Activated CD8-positive, alpha-beta memory T cell treated with anti-CD3 and anti-CD28 coated beads, Interleukin-2, amount 50 U/mL, for 1 hour (primary cell): ENCODE measurements around the gene SEPTIN5.
"Not testable (repeated sequence)": the region's sequence is repeated elsewhere in the genome, so short reads cannot be mapped to it uniquely, and the experiment has no call there.

ENCODE experiments used
- DNase-seq: peaks from one replicate; pipeline ENCODE4 v3.0.0-alpha.2; 2020; ENCODE audit errors: extremely low read depth

SEPTIN5 gene

DNA sequence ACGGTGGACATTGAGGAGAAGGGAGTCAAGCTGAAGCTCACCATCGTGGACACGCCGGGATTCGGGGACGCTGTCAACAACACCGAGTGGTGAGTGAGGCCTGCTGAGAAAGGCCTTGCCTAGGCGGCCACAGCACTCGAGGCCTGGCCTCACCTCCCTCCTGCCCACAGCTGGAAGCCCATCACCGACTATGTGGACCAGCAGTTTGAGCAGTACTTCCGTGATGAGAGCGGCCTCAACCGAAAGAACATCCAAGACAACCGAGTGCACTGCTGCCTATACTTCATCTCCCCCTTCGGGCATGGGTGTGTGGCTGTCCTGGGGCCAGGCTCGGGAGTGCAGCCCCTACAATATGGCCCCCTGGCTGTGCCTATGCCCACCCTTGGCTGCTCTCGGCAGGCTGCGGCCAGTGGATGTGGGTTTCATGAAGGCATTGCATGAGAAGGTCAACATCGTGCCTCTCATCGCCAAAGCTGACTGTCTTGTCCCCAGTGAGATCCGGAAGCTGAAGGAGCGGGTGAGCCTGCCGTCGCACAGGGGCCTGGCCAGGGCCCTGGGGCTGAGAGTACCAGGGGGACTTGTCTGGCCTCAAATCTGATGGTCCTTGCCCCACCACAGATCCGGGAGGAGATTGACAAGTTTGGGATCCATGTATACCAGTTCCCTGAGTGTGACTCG lies 6.0 kb downstream of the SEPTIN5 start:
- no peak for DNase-seq

DNA sequence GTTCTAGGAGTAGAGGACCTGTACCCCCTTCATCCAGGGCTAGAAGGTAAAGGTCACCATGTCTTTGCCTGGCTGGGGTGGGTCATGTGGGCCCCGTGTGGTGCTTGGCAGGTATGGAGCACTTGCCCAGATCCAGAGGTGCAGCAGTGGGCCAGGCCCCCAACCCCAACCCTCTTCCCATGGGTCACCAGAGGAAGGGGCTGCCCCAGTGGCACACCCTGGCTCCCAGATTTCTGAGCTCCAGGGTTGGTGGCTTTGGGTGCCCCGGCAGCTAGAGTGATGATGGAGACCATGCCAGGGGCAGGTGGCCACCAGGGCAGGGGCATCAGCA lies 6.7 kb downstream of the SEPTIN5 start:
- DNase-seq, result no peak

DNA sequence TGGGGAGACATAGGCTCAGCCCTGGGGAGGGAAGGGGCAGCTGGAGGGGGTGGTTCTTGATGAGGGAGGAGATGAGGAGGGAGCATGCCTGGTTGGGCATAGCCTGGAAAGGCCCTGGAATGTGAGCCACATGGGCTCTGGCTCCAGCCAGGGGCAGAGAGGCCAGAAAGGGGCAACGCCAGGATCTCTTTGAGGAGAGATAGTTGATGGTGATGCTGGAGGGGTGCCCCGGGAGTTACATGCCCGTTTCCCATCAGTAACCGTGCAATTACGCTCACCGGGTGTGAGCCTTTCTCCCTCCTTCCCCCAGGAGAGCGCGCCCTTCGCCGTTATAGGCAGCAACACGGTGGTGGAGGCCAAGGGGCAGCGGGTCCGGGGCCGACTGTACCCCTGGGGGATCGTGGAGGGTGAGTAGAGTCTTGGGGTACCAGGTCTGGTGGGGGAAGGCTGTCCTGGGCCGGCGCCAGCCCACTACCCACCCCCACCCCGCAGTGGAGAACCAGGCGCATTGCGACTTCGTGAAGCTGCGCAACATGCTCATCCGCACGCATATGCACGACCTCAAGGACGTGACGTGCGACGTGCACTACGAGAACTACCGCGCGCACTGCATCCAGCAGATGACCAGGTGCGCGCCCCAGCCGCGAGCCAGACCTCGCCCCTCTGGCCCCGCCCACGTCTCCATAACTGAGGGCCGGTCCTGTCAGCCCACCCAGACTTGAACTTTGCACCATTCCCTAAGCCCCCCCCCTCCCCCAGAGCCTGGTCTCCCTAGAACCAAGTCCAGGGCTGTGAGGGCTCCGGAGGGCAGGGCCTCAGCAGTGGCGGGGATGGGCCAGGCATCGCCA lies 7.3 kb downstream of the SEPTIN5 start:
- DNase-seq, result no peak

DNA sequence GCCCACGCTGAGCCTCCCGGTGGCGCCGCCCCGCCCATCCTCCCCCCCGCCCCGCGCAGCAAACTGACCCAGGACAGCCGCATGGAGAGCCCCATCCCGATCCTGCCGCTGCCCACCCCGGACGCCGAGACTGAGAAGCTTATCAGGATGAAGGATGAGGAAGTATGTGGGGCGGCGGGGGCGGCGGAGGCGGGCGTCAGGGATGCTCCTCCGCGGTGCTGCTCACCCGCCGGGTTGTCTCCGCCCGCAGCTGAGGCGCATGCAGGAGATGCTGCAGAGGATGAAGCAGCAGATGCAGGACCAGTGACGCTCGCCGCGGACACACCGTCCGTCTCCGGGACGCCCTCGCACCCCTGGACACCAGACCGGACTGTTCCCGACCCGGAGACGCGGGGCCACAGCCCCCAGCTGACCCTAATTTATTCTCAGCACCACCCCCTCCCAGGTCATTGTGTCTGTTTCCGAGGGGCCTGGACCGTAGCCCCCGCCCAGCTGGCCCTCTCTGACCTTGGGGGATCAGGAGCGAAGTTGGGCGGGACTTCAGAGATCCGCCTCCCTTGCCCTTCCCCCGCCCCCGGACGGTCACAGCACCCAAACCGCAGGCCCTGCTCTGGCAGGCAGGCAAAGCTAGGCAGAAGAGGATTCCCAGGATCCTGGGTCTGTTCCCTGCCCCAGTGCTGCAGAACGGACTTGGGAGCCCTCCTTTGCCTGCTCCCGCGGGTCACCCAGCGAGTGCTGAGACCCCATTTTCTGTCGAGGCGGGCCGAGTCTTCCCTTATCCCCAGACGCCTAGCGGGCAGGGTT lies 8.1 kb downstream of the SEPTIN5 start:
- DNase-seq, result no peak

DNA sequence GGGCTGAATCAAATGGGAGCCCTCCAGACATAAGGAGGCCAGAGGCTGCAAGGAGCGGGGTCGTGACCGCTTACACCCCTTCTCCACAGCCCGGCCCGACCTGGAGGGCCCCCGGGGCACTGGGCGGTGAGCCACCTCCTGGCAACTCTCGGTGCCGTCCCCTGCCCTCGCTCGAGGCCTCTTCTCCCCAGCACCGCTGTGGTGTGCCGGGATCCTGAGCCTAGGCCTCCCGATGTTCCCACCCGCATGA lies 8.6 kb downstream of the SEPTIN5 start:
- DNase-seq, result no peak

DNA sequence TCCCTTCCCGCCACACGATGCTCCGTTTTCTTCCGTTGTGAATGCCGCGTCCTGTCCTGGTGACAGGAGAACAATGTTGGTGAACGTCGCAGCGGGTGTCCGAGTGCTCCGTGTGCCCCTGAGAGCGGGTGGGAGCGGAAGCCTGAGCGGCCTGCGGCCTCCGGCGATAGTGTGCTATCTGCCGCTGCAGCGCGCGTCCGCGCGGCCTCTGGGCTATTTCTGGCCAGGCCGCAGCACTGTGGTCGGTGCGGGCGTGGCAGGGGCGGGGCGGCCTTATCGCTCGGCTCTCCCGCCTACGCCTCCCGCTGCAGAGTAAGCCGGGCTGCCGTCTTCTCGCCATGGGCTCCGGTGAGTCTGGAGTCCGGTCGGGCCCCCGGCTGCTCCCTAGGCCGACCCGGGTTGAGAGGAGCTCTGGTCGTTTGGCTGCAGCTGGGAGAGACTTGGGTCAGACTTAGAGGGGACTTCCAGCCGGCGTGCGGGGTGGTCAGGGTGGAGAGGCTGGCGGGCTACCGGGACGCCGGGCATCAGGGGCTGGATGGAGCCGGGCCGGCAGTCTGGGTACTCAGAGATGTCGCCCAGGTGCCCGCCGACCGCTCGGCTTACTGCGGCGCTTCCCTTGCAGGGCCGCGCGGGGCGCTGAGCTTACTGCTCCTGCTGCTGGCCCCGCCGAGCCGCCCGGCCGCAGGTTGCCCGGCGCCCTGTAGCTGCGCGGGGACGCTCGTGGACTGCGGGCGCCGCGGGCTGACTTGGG lies 9.1 kb downstream of the SEPTIN5 start, which contains the start of gene GP1BB:
GP1BB (plus strand) TSS at position 308 of the 751 bp plus-strand sequence; CDS start at position 339, 31 bp downstream.
- no peak for DNase-seq

DNA sequence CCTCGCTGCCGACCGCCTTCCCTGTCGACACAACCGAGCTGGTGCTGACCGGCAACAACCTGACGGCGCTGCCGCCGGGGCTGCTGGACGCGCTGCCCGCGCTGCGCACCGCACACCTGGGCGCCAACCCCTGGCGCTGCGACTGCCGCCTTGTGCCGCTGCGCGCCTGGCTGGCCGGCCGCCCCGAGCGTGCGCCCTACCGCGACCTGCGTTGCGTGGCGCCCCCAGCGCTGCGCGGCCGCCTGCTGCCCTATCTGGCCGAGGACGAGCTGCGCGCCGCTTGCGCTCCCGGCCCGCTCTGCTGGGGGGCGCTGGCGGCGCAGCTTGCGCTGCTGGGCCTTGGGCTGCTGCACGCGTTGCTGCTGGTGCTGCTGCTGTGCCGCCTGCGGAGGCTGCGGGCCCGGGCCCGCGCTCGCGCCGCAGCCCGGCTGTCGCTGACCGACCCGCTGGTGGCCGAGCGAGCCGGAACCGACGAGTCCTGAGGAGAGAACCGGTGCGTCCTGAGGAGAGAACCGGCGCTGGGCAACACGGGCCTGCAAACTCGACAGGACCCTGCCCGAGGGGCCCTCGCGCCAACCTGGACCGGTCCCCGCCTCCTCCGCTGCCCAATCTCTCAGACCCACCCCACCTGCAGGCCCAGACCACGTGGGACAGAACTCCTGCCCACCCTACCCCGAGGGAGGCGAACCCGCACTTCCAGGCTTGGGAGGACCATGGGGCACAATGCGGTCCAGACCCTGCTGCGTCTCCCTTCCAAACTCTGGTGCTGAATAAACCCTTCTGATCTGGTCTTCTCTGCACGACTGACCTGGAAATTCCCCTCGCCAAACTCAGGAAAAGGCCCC lies 9.9 kb downstream of the SEPTIN5 start:
- DNase-seq, result no peak

DNA sequence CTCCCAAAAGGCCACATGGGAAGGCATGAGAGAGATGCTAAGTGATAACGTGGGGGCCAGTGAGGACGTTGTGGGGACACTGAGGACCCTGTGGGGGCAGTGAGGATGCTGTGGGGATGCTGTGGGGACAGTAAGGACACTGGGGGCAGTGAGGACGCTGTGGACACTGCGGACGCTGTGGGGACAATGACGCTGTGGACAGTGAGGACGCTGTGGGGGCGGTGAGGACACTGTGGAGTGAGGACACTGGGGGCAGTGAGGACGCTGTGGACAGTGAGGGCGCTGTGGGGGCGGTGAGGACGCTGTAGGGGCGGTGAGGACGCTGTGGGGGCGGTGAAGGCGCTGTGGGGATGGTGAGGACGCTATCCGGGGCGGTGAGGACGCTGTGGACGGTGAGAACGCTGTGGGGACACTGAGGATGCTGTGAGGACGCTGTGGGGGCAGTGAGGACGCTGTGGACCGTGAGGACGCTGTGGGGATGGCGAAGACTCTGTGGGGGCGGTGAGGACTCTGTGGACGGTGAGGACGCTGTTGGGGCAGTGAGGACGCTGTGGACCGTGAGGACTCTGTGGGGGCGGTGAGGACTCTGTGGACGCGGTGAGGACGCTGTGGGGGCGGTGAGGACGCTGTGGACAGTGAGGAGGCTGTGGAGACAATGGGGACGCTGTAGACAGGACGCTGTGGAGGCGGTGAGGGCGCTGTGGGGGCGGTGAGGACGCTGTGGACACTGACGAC lies 10.8 kb downstream of the SEPTIN5 start:
- DNase-seq, result no peak

DNA sequence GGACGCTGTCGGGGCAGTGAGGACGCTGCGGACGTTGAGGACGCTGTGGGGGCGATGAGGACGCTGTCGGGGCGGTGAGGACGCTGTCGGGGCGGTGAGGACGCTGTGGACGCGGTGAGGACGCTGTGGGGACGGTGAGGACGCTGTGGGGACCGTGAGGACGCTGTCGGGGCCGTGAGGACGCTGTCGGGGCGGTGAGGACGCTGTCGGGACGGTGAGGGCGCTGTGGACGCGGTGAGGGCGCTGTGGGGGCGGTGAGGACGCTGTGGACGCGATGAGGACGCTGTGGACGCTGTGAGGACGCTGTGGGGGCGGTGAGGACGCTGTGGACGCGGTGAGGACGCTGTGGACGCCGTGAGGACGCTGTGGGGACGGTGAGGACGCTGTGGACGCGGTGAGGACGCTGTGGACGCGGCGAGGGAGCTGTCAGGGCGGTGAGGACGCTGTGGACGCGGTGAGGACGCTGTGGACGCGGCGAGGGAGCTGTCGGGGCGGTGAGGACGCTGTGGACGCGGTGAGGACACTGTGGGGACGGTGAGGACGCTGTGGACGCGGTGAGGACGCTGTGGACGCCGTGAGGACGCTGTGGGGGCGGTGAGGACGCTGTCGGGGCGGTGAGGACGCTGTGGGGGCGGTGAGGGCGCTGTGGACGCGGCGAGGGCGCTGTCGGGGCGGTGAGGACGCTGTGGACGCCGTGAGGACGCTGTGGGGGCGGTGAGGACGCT lies 11.9 kb downstream of the SEPTIN5 start:
- not testable (repeated sequence) for DNase-seq

DNA sequence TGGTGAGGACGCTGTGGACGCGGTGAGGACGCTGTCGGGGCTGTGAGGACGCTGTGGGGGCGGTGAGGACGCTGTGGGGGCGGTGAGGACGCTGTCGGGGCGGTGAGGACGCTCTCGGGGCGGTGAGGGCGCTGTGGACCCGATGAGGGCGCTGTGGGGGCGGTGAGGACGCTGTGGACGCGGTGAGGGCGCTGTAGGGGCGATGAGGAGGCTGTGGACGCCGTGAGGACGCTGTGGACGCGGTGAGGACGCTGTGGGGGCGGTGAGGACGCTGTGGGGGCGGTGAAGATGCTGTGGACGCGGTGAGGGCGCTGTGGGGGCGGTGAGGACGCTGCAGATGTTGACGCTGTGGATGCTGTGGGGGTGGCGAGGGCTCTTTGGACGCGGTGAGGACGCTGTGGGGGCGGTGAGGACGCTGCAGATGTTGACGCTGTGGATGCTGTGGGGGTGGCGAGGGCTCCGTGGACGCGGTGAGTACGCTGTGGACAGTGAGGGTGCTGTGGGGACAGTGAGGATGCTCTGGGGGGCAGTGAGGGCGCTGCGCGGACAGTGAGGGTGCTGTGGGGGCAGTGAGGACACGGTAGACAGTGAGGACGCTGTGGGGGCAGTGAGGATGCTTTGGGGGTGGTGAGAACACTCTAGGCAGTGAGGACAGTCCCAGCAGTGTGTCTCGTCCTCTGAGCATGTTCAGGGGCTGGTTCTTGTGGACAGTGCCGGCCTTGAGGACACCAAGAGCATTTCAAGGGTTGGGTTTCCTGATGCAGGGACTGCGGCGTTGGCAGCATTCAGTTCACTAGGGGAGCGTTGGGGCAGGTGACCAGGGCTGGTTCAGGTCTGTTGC lies 13.2 kb downstream of the SEPTIN5 start:
- no peak for DNase-seq

DNA sequence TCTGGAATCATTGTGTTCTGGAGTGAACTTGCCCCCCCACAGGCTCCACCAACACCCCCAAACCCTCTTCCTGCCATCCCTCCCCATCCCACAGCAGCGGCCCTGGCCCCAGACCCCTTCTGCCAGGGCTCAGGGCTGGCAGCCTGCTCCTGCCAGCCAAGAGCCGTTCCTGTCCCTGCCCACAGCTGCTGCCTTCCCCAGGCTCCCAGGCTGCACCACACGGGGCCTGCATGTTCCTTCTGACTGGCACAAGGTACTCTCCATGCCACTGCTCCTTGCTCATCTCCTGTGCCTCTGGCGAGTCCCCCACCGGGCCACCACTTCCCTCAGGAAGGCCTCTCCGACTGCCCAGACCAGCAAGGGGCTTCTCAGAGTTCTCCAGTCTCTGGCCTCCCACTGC lies 14.0 kb downstream of the SEPTIN5 start:
- DNase-seq, result no peak

DNA sequence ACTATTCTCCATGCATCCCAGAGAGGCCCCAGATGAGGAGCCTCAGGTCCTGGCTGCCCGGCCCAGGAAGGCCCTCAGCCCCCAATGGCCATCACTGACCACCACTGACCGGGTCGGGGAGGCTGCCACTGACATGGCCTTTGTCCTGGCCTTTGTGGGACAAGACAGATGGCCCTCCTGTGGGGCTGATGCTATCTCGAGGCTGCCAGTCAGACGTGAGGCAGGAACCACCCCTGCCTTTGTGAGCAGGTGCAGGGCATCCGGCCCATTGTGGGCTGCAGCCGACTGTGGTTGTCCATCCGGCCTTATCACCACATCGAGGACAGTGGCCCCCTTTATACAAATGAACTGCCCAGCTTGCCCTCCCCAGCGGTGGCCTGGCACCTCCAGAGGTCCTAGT lies 14.5 kb downstream of the SEPTIN5 start:
- DNase-seq, result no peak

DNA sequence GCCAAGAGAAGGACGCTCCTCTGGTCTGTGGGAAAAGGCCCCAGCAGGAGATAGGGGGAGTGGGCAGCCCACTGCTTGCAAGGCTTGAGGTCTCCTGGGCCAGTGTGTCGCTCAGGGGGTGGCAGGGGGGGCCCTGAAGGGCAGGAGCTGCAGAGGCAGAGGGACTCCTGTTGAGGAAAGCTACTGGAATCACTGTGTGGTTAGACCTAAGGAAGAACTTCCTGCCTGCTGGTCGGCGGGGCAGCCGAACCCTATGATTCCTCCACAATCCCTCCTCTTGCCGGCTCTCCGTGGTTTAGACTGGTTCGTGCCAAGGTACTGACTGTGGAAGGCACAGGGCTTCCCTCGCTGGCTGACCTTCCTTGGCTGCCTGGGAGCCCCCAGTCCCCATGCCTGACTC lies 15.2 kb downstream of the SEPTIN5 start:
- no peak for DNase-seq

DNA sequence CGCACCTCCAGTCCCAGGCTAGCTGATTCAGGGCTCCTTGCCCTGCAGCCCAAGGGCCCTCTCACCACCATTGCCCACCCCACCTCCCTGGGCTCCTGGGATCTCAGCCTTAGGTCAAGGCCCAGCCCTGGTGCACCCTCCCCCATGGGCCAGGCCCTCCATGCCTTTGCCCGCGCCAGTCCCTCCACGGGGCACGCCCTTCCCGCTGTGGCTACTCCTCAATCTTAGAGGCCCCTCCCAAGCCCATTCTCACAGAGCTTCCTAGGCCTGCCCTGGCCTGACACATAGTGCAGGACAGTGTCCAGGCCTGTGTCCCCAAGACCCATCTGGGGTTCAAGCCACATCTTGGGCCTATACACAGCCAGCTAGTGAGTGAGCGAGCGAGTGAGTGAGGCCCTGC lies 15.9 kb downstream of the SEPTIN5 start:
- DNase-seq, result no peak

DNA sequence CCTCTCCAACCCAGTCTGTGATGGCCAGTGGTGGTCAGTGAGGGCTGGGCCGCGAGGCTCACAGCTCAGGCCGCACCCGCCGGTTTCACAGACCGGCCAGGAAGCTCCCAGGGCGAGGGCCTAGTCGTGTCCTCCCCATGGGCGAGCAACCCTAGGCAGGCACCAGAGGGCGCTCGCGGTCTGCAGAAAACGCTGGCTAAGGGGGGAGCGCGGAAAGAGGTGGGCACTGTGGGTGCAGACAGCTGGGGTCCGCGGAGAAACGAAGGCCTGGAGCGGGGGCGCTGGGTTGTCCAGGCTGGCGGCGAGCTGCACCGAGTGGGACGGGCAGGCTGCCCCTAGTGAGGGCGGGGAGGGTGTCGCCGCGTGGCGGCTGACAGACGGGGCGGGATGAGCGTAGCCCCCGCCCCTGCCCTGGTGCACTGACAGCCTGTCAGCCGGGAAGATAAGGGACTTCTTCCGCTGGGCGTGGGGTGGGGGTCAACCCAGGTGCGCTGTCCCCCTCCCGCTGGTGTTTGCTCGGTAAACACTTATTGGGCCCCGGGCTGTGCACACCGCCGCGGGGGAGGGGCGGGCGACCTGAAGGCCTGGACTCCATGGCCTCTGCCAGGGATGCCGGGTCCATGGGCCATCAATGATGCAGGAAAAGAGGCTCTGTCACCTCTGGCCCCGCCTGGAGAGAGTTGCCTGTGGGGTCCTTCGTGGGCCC lies 16.5 kb downstream of the SEPTIN5 start:
- peak; percentile 62 for DNase-seq

DNA sequence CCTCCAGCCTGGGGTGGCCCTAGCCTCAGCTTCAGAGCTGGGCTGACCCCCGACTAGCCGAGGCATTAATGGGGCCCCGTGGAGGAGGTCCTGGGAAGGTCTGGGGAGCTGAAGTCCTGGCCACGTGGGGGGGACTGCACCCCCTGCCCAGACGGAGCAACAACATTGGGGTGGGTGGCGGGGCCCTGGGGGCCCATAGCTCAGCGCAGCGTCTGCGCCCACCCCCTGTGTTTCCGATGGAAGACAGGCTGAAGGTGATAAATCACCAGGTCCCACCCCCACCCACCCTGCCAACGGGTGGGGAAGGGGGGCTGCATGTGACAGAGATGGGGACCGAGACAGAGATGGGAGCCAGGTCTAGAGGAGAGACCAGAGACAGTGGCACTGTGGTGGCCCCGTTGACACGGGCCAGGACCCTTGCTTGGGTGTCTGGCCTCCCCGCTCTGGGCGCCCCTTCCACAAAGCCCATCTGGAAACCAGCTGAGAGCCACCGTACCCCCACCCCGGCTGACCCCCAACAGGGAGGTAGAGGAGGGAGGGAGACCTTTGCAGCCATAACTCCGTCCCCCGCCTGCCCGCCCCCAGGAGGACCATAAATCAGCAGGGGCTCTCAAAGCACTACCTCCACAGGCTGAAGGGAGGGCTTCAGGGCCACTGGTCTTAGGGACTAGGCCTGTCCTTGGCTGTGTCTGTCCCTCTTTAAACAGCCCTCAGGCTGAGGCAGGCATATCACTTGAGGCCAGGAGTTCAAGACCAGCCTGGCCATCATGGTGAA lies 17.2 kb downstream of the SEPTIN5 start:
- no peak for DNase-seq

DNA sequence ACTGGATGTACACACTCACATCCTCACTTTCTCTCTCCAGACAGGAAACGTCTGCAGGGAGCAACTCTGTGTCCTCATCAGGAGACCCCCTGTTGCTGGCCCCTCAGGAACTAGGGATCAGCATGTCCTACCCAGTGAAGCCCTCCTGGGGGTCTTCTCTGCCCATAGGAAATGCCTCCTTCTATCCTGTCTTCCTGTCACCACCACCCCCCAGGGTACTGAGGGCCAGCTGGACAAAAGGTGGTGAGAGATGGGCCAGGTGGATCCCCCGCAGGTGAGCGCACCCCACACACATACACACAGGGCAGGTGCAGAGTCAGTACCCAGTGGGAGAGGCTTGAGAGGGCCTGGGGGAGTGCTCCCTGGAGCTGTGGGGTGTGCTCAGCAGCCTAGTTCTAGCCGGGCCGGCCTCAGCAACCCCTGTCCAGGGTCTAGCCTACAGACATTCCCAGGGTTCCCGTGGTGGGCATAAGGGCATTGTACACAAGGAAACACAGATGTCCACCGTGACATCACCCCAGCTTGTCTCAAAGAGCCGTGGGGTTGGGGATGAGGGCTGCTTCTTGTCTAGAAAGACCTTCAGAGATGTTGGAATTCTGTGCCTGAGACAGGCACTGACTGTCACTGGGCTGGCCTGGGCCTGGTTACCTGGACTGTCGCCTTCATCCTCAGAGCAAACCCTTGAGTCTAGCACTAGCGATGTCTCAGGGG lies 18.3 kb downstream of the SEPTIN5 start:
- no peak for DNase-seq
